HUES64 (cell line): Measurements from ENCODE around the gene PFKFB2.

Experiments
- H3K27ac ChIP-seq: 2 replicates; pipeline ENCODE4 v1.7.0; 2013; ENCODE audit warnings: low read depth, low read length, inconsistent platforms
- H3K27me3 ChIP-seq: 2 replicates; pipeline ENCODE4 v1.6.1; 2013; ENCODE audit warnings: mild to moderate bottlenecking, low read length; ENCODE audit not compliant: insufficient read depth
- H3K36me3 ChIP-seq: 2 replicates; pipeline ENCODE4 v1.6.1; 2013; ENCODE audit warnings: mild to moderate bottlenecking, low read length; ENCODE audit not compliant: insufficient read depth
- H3K4me1 ChIP-seq: 2 replicates; pipeline ENCODE4 v1.6.1; 2013; ENCODE audit warnings: mild to moderate bottlenecking, low read length, moderate library complexity; ENCODE audit not compliant: insufficient read depth
- H3K4me3 ChIP-seq: 2 replicates; pipeline ENCODE4 v1.5.1; 2013; ENCODE audit warnings: mild to moderate bottlenecking, low read length, moderate library complexity
- H3K9ac ChIP-seq: 2 replicates; pipeline ENCODE4 v1.6.1; 2013; ENCODE audit warnings: mild to moderate bottlenecking, low read depth, low read length
- H3K9me3 ChIP-seq: 2 replicates; pipeline ENCODE4 v1.6.1; 2013; ENCODE audit warnings: low read depth, low read length; ENCODE audit not compliant: insufficient read depth
- WGBS: fragments of 150-250, 120-280 bp; methylation state at CpG from one replicate; pipeline ENCODE4 v1.1.7; 2013; ENCODE audit warnings: missing lambda C conversion rate; 5-methylcytosine and 5-hydroxymethylcytosine counted together

PFKFB2 gene

DNA sequence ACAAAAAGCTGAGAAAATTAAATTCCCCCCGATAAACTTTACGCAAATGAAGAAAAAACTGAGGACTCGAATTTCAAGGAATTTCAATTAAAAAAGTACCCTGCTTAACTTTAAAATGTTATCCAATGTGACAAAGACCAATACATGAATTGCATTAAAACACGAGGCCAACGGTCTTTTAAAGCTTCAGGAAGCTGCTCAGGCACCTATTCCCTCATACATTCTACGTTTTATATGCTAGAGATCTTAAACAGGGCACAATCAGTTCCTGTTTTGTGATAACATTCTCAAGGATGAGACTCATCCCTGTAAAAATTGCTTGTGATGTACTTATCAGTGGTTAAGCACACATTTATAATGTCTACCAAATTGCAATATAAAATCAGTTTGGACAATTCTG is 5.0 kb upstream of the PFKFB2 start:
- WGBS: 91% methylated on average over 6 of the region's 6 CpGs
- Histone ChIP-seq H3K36me3 (peaks cover 49% of the 10 kb centered on the region), H3K9ac (no peak overlapping the region), H3K27ac (no peak overlapping the region), H3K4me3 (no peak overlapping the region), H3K9me3 (no peaks in the 10 kb centered on the region), H3K27me3 (no peaks in the 10 kb centered on the region), H3K4me1 (peaks cover 31% of the 10 kb centered on the region)

DNA sequence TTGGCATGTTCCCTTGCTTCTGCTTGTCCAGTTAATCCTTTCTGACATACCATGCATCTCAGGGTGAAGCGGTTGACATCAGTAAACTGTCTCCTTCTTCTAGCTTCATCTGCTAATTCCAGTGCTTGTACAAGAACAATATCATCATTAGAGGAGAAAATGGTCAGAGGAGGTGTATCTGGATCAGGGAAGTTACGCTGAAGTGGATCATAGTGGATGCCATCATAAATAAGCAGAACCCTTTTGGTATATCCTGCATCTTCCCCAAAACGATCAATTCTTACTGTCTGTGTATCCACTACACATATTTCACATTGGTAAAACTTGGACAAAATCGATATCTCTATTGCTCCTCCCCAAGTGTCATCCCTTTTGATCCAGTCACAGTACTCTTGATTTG is 4.0 kb upstream of the PFKFB2 start:
- no peak overlapping the region for H3K9ac ChIP-seq
- 0 out of 2 replicates have a peak overlapping the region, but pooled peaks have one; percentile 93 for H3K4me3 ChIP-seq
- H3K27ac ChIP-seq: no peak overlapping the region
- peaks cover 49% of the 10 kb centered on the region for H3K36me3 ChIP-seq
- 92% methylated on average over 4 of the region's 4 CpGs for WGBS
- no peaks in the 10 kb centered on the region for H3K27me3 ChIP-seq
- peaks cover 31% of the 10 kb centered on the region for H3K4me1 ChIP-seq
- no peaks in the 10 kb centered on the region for H3K9me3 ChIP-seq

DNA sequence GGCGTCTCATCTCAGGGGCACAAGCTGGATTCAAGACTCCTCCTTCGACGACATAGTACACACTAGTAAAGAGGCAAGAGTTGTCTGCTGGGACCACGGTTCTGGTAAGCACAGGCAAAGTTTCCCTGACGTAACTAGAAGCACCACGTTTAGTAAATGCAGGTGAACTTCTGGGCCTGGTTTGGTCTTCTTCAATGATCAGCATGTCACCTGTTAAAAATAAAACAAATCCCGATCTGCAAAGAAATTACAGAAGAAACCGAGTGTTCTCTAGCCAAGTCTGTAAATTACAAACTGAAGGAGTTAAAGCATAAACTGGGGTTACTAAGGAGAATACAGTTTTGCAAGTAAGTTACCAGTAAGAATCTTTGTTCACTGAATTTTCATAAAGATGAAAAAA is 3.6 kb upstream of the PFKFB2 start:
- 78% methylated on average over 8 of the region's 8 CpGs for WGBS
- Histone ChIP-seq H3K9ac (peak overlapping the region; percentile 97; the same call in 1 of the 2 replicates), H3K27me3 (no peaks in the 10 kb centered on the region), H3K36me3 (peaks cover 49% of the 10 kb centered on the region), H3K4me1 (peaks cover 31% of the 10 kb centered on the region), H3K9me3 (no peaks in the 10 kb centered on the region), H3K4me3 (peak overlapping the region; percentile 93), H3K27ac (no peak overlapping the region)

GRCh38 chr1:207049974-207050391 is 3.1 kb upstream of the PFKFB2 start:
- Histone ChIP-seq H3K27ac (peak overlapping the region; percentile 97), H3K4me1 (peaks cover 31% of the 10 kb centered on the region), H3K4me3 (peak overlapping the region; percentile 93), H3K9me3 (no peaks in the 10 kb centered on the region), H3K9ac (peak overlapping the region; percentile 97), H3K27me3 (no peaks in the 10 kb centered on the region), H3K36me3 (peaks cover 45% of the 10 kb centered on the region)
- WGBS: under 1% methylated on average over 6 of the region's 6 CpGs

DNA sequence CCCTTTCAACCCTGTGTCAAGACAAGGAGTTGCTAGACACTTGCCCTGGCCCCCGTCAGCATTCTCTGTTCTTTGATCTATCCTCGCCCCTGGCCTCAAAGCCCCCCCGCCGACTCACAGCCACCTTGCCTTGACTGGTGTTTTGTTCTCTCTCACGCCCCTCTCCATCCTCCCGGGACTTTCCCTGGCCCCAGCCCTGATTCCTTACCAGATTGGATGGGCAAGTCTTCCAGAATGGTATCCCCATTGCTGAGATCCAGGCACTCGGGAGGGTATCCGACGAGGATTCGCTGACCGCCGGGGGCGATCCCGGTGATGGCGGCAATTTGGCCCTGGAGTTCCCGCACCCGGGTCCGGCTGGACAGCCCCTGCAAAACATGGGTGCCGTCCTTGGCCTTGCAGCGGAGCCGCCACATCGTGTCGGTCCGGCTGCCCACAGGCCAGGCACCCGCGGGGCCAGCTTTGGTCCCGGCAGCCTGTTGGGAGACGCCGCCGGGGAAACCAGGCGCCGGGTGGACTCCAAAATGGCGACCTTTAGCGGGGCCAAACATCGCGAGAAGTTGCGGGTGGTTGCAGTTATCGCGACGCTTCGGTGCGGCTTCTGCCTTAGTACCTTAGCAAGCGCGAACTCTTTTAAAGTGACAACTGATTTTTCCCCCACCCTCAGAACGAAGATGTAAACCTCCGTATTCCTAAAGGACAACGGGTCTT is 2.4 kb upstream of the PFKFB2 start:
- H3K4me1 ChIP-seq: peaks cover 29% of the 10 kb centered on the region
- H3K4me3 ChIP-seq: peak overlapping the region; percentile 93
- H3K27me3 ChIP-seq: no peaks in the 10 kb centered on the region
- peaks cover 39% of the 10 kb centered on the region for H3K36me3 ChIP-seq
- H3K9me3 ChIP-seq: no peaks in the 10 kb centered on the region
- under 1% methylated on average over 47 of the region's 47 CpGs for WGBS
- peak overlapping the region; percentile 97 for H3K9ac ChIP-seq
- peak overlapping the region; percentile 97 for H3K27ac ChIP-seq

- Histone ChIP-seq H3K9ac (peak within 1 kb of the TSS; percentile 97), H3K9me3 (no peaks in the 10 kb centered on the region), H3K4me1 (peaks cover 22% of the 10 kb centered on the region), H3K4me3 (peak within 1 kb of the TSS; percentile 93), H3K27me3 (no peaks in the 10 kb centered on the region), H3K36me3 (peaks cover 33% of the 10 kb centered on the region), H3K27ac (peak within 1 kb of the TSS; percentile 97)
- 59% methylated on average over 15 of the region's 15 CpGs for WGBS
Measured at GRCh38 chr1:207051191-207051943, 1.7 kb upstream of the PFKFB2 start, which contains the start of gene YOD1. Gene YOD1 (minus strand): TSS chr1:207051208. CDS start chr1:207051030, 178 bp downstream.

DNA sequence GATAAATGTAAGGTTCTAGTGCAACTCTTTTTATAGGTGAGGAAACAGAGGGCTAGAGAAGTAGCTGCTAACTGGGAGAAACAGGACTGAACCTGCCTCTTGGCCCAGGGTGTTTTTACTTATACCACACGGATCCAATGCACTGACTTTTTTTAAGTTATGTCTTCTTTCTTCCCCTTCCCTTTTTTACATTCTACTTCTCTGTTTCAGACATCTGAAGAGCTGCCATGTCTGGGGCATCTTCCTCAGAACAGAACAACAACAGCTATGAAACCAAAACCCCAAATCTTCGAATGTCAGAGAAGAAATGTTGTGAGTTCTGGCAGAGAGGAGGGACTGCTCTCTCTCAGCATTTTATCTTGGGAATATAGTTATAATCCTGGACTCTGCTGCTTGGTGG is 1.4 kb downstream of the PFKFB2 start:
- no peak overlapping the region for H3K9ac ChIP-seq
- no peak overlapping the region for H3K4me3 ChIP-seq
- H3K27me3 ChIP-seq: no peaks in the 10 kb centered on the region
- H3K36me3 ChIP-seq: peaks cover 2% of the 10 kb centered on the region
- WGBS: 91% methylated on average over 2 of the region's 2 CpGs
- H3K27ac ChIP-seq: no peak overlapping the region
- no peaks in the 10 kb centered on the region for H3K9me3 ChIP-seq
- peaks cover 10% of the 10 kb centered on the region; the same call in 1 of the 2 replicates for H3K4me1 ChIP-seq

- H3K27ac ChIP-seq: no peak overlapping the region
- no peak overlapping the region for H3K9ac ChIP-seq
- H3K27me3 ChIP-seq: no peaks in the 10 kb centered on the region
- no peak overlapping the region for H3K4me3 ChIP-seq
- H3K36me3 ChIP-seq: no peaks in the 10 kb centered on the region; the same call in 1 of the 2 replicates
- H3K4me1 ChIP-seq: peaks cover 7% of the 10 kb centered on the region; the same call in 1 of the 2 replicates
- 80% methylated on average over 3 of the region's 3 CpGs for WGBS
- H3K9me3 ChIP-seq: no peaks in the 10 kb centered on the region
Measured at GRCh38 chr1:207055386-207056001, 2.4 kb downstream of the PFKFB2 start.

DNA sequence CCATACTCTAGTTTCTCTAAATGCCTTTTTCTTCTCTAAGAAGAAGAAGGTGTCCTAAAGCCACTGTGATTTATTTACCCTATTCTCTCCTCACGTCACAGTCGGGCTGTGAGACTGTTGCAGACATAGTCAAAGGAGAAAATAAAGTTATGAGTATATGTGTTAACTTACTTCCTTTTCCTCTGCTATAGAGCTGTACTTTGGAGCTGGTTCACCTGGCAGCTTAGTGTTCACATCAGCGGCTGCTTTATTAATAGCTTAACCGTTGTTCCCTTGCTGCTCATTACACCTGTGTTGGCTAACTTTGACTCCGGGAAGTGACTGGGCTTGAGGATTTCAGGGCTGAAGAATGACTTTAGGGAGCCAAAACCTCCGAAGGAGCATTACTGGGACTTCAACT is 3.6 kb downstream of the PFKFB2 start:
- Histone ChIP-seq H3K27me3 (no peaks in the 10 kb centered on the region), H3K27ac (no peak overlapping the region), H3K9me3 (no peaks in the 10 kb centered on the region), H3K9ac (no peak overlapping the region), H3K36me3 (no peaks in the 10 kb centered on the region; the same call in 1 of the 2 replicates), H3K4me1 (peaks cover 4% of the 10 kb centered on the region; the same call in 1 of the 2 replicates), H3K4me3 (no peak overlapping the region)
- 89% methylated on average over 6 of the region's 6 CpGs for WGBS

DNA sequence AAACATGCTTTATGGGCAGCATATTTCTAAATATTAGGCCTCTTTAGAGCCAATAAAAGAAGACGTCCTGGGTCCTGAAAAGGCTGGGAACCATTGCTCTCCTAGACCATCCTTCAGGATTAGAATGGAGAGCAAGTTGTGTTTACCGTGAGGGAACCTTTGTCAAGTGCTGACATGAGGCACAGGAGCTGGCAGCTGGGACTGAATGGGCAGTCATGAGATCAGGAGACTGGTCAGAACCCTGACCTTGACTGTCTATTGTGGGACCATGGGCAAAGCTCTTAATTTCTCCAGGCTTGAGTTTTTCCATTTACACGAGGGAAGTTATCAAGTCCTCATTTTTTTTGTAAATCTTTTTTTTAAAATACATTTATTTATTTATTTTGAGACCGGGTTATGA is 5.2 kb downstream of the PFKFB2 start:
- Histone ChIP-seq H3K27me3 (no peaks in the 10 kb centered on the region), H3K4me1 (peaks cover 4% of the 10 kb centered on the region; the same call in 1 of the 2 replicates), H3K9me3 (no peaks in the 10 kb centered on the region), H3K36me3 (peaks cover 10% of the 10 kb centered on the region), H3K4me3 (no peak overlapping the region), H3K27ac (no peak overlapping the region), H3K9ac (no peak overlapping the region)
- WGBS: 87% methylated on average over 4 of the region's 4 CpGs
